Trophoblast cell (in vitro differentiated cells and primary cell): ENCODE measurements around the gene RPL23.
A peak's percentile ranks its signal among the peaks of the same experiment; 100 is the strongest.

Experiments
- DNase-seq, 2 donors: peaks; one replicate each; pipeline ENCODE4 v3.0.0-alpha.2; 2016
- H2AFZ ChIP-seq: 2 replicates; pipeline ENCODE4 v1.6.1; 2013; ENCODE audit warnings: low read length, moderate library complexity, mild to moderate bottlenecking; ENCODE audit not compliant: insufficient read depth, poor library complexity
- H2AK5ac ChIP-seq: 2 replicates; pipeline ENCODE4 v1.6.1; 2013; ENCODE audit warnings: mild to moderate bottlenecking, low read length
- H2BK120ac ChIP-seq: 2 replicates; pipeline ENCODE4 v1.6.1; 2013; ENCODE audit warnings: low read length, mild to moderate bottlenecking, moderate library complexity; ENCODE audit not compliant: insufficient read depth, poor library complexity
- H2BK12ac ChIP-seq: 2 replicates; pipeline ENCODE4 v1.6.1; 2013; ENCODE audit warnings: mild to moderate bottlenecking, low read length, moderate library complexity
- H2BK5ac ChIP-seq: 2 replicates; pipeline ENCODE4 v1.6.1; 2013; ENCODE audit warnings: low read length, low read depth, moderate library complexity, mild to moderate bottlenecking; ENCODE audit not compliant: poor library complexity
- H3K14ac ChIP-seq: 2 replicates; pipeline ENCODE4 v1.6.1; 2013; ENCODE audit warnings: mild to moderate bottlenecking, low read length
- H3K18ac ChIP-seq: 2 replicates; pipeline ENCODE4 v1.6.1; 2013; ENCODE audit warnings: mild to moderate bottlenecking, low read length
- H3K23ac ChIP-seq: 2 replicates; pipeline ENCODE4 v1.6.1; 2013; ENCODE audit warnings: low read length
- H3K27ac ChIP-seq: 2 replicates; pipeline ENCODE4 v1.5.1; 2013; ENCODE audit warnings: low read depth, mild to moderate bottlenecking, inconsistent platforms, low read length, moderate library complexity
- H3K27me3 ChIP-seq: 2 replicates; pipeline ENCODE4 v1.6.1; 2013; ENCODE audit warnings: inconsistent platforms, mild to moderate bottlenecking, low read length, moderate library complexity; ENCODE audit not compliant: insufficient read depth
- H3K36me3 ChIP-seq, 2 experiments: 1 replicate in 1 of 2; 2 replicates in 1 of 2; pipeline ENCODE4 v1.6.1; 2013; ENCODE audit warnings: low read length in 2 of 2, mild to moderate bottlenecking in 2 of 2, moderate library complexity in 1 of 2; ENCODE audit not compliant: insufficient read depth in 2 of 2, control insufficient read depth in 1 of 2
- H3K4ac ChIP-seq: 2 replicates; pipeline ENCODE4 v1.6.1; 2013; ENCODE audit warnings: low read depth, mild to moderate bottlenecking, low read length, moderate library complexity
- H3K4me1 ChIP-seq, 2 experiments: 1 replicate in 1 of 2; 2 replicates in 1 of 2; pipeline ENCODE4 v1.6.1; 2013; ENCODE audit warnings: low read length in 2 of 2, mild to moderate bottlenecking in 2 of 2, moderate library complexity in 1 of 2; ENCODE audit not compliant: insufficient read depth in 2 of 2, control insufficient read depth in 1 of 2
- H3K4me2 ChIP-seq: 2 replicates; pipeline ENCODE4 v1.6.1; 2013; ENCODE audit warnings: inconsistent platforms, mild to moderate bottlenecking, low read length, moderate library complexity
- H3K4me3 ChIP-seq: 2 replicates; pipeline ENCODE4 v1.5.1; 2013; ENCODE audit warnings: mild to moderate bottlenecking, low read depth, low read length, inconsistent platforms
- H3K79me1 ChIP-seq: one replicate; pipeline ENCODE4 v1.6.1; 2013; ENCODE audit warnings: low read length
- H3K79me2 ChIP-seq: 2 replicates; pipeline ENCODE4 v1.6.1; 2013; ENCODE audit warnings: low read length, mild to moderate bottlenecking; ENCODE audit not compliant: control insufficient read depth, insufficient read depth, poor library complexity
- H3K9ac ChIP-seq: 2 replicates; pipeline ENCODE4 v1.6.1; 2013; ENCODE audit warnings: mild to moderate bottlenecking, low read length
- H3K9me3 ChIP-seq: 2 replicates; pipeline ENCODE4 v1.6.1; 2013; ENCODE audit warnings: low read depth, mild to moderate bottlenecking, control low read depth, inconsistent platforms, low read length; ENCODE audit not compliant: insufficient read depth
- H4K12ac ChIP-seq: 2 replicates; pipeline ENCODE4 v1.6.1; 2013; ENCODE audit warnings: low read depth, mild to moderate bottlenecking, low read length, moderate library complexity
- H4K8ac ChIP-seq: 2 replicates; pipeline ENCODE4 v1.6.1; 2013; ENCODE audit warnings: low read depth, mild to moderate bottlenecking, low read length, moderate library complexity
- H4K91ac ChIP-seq: one replicate; pipeline ENCODE4 v1.6.1; 2013; ENCODE audit warnings: low read depth, mild to moderate bottlenecking, low read length, moderate library complexity
- WGBS: extraction: QIAGEN DNeasy Blood & Tissue Kit; methylation state at CpG from one replicate; pipeline ENCODE4 v1.1.7; 2013; ENCODE audit warnings: missing lambda C conversion rate; ENCODE audit not compliant: insufficient read length, insufficient coverage; ENCODE audit errors: extremely low coverage; 5-methylcytosine and 5-hydroxymethylcytosine counted together

RPL23 gene

GRCh38 chr17:38872671-38873385 lies 19.3 kb upstream of the RPL23 start:
- H3K79me1 ChIP-seq = peaks cover 36% of the 10 kb centered on the region
- peak overlapping the region; percentile 8 for H3K4ac ChIP-seq
- no peak overlapping the region for H3K9ac ChIP-seq
- no peak overlapping the region for H3K14ac ChIP-seq
- no peak overlapping the region for H3K27ac ChIP-seq
- H3K27me3 ChIP-seq = no peaks in the 10 kb centered on the region
- H3K36me3 ChIP-seq = peaks cover 11 to 18% of the 10 kb centered on the region in 2 experiments
- no peak overlapping the region for H4K12ac ChIP-seq
- no peak overlapping the region for H3K23ac ChIP-seq
- H2BK5ac ChIP-seq = no peak overlapping the region
- no peak overlapping the region for H3K18ac ChIP-seq
- no peak overlapping the region for H4K8ac ChIP-seq
- no peaks in the 10 kb centered on the region for H3K9me3 ChIP-seq
- H2BK12ac ChIP-seq = no peak overlapping the region
- no peak overlapping the region for H4K91ac ChIP-seq
- no CpG with 5 or more reads among the region's 9 CpGs for WGBS
- peaks cover 46 to 59% of the 10 kb centered on the region in 2 experiments for H3K4me1 ChIP-seq
- no peak overlapping the region for H3K4me3 ChIP-seq
- no peak overlapping the region for H2BK120ac ChIP-seq
- no peak for DNase-seq
- H3K4me2 ChIP-seq = peak overlapping the region; percentile 92
- peaks cover 47% of the 10 kb centered on the region for H3K79me2 ChIP-seq
- no peak overlapping the region for H2AFZ ChIP-seq
- H2AK5ac ChIP-seq = no peak overlapping the region

GRCh38 chr17:38872027-38872511 lies 18.5 kb upstream of the RPL23 start:
- no peaks in the 10 kb centered on the region for H3K27me3 ChIP-seq
- H2AFZ ChIP-seq = no peak overlapping the region
- no peak overlapping the region for H4K12ac ChIP-seq
- peaks cover 39 to 52% of the 10 kb centered on the region in 2 experiments for H3K4me1 ChIP-seq
- no peaks in the 10 kb centered on the region for H3K9me3 ChIP-seq
- DNase-seq = no peak
- no peak overlapping the region for H3K9ac ChIP-seq
- H4K8ac ChIP-seq = no peak overlapping the region
- peaks cover 9 to 13% of the 10 kb centered on the region in 2 experiments for H3K36me3 ChIP-seq
- H3K4me3 ChIP-seq = no peak overlapping the region
- no peak overlapping the region for H3K14ac ChIP-seq
- H2BK120ac ChIP-seq = no peak overlapping the region
- H2BK12ac ChIP-seq = no peak overlapping the region
- no peak overlapping the region for H2AK5ac ChIP-seq
- WGBS = no CpG with 5 or more reads among the region's 5 CpGs
- H3K27ac ChIP-seq = no peak overlapping the region
- peaks cover 38% of the 10 kb centered on the region for H3K79me1 ChIP-seq
- peak overlapping the region; percentile 94 for H3K4ac ChIP-seq
- peak overlapping the region; percentile 92 for H3K4me2 ChIP-seq
- H3K18ac ChIP-seq = no peak overlapping the region
- no peak overlapping the region for H2BK5ac ChIP-seq
- no peak overlapping the region for H4K91ac ChIP-seq
- H3K23ac ChIP-seq = no peak overlapping the region
- peaks cover 42% of the 10 kb centered on the region for H3K79me2 ChIP-seq

- Histone ChIP-seq H3K27me3 (no peaks in the 10 kb centered on the region), H3K14ac (peak overlapping the region; percentile 79), H3K79me1 (peaks cover 38% of the 10 kb centered on the region), H3K36me3 (peaks cover 6 to 10% of the 10 kb centered on the region in 2 experiments), H3K79me2 (peaks cover 40% of the 10 kb centered on the region), H2AFZ (no peak overlapping the region), H3K27ac (peak overlapping the region; percentile 44), H3K4ac (peak overlapping the region; percentile 99), H4K91ac (peak overlapping the region; percentile 82), H3K9ac (peak overlapping the region; percentile 86), H3K23ac (no peak overlapping the region), H3K18ac (peak overlapping the region; percentile 77), H2BK120ac (peak overlapping the region; percentile 75), H3K9me3 (no peaks in the 10 kb centered on the region), H3K4me3 (peak overlapping the region; percentile 90), H2BK12ac (peak overlapping the region; percentile 12), H4K8ac (peak overlapping the region; percentile 45), H2AK5ac (peak overlapping the region; percentile 75), H2BK5ac (peak overlapping the region; percentile 73), H4K12ac (peak overlapping the region; percentile 18), H3K4me1 (peaks cover 36 to 49% of the 10 kb centered on the region in 2 experiments), H3K4me2 (peak overlapping the region; percentile 92)
- peak in 1 of 2 donors; percentile 68 for DNase-seq
- WGBS = no CpG with 5 or more reads among the region's 11 CpGs
Measured at GRCh38 chr17:38871247-38872015, 17.9 kb upstream of the RPL23 start.

GRCh38 chr17:38870259-38871165 lies 17.0 kb upstream of the RPL23 start:
- no CpG with 5 or more reads among the region's 56 CpGs for WGBS
- Histone ChIP-seq H2BK5ac (peak overlapping the region; percentile 92), H3K4me3 (peak overlapping the region; percentile 90), H2AFZ (peak overlapping the region; percentile 68), H3K23ac (no peak overlapping the region), H4K8ac (peak overlapping the region; percentile 52), H4K91ac (peak overlapping the region; percentile 95), H3K27me3 (no peaks in the 10 kb centered on the region), H4K12ac (peak overlapping the region; percentile 61), H3K79me2 (peaks cover 40% of the 10 kb centered on the region), H3K4me2 (peak overlapping the region; percentile 92), H3K18ac (peak overlapping the region; percentile 85), H3K36me3 (peaks cover 6 to 10% of the 10 kb centered on the region in 2 experiments), H3K9me3 (no peaks in the 10 kb centered on the region), H2BK12ac (peak overlapping the region; percentile 66), H3K4me1 (peaks cover 34 to 44% of the 10 kb centered on the region in 2 experiments), H2AK5ac (peak overlapping the region; percentile 96), H3K4ac (peak overlapping the region; percentile 99), H3K27ac (peak overlapping the region; percentile 71), H3K14ac (peak overlapping the region; percentile 89), H2BK120ac (peak overlapping the region; percentile 75), H3K9ac (peak overlapping the region; percentile 86), H3K79me1 (peaks cover 38% of the 10 kb centered on the region)
- peak in 1 of 2 donors; percentile 27 for DNase-seq
